SH-SY5Y (cell line): ENCODE data around the gene OR2V2.

ENCODE experiments used
- GATA2 ChIP-seq: IDR thresholded peaks from 2 replicates; pipeline ENCODE4 v1.6.1; 2011; ENCODE audit warnings: mild to moderate bottlenecking, low read depth, low read length
- GATA3 ChIP-seq: IDR thresholded peaks from 2 replicates; pipeline ENCODE4 v1.6.1; 2011; ENCODE audit warnings: low read depth, mild to moderate bottlenecking, low read length, moderate library complexity

DNA sequence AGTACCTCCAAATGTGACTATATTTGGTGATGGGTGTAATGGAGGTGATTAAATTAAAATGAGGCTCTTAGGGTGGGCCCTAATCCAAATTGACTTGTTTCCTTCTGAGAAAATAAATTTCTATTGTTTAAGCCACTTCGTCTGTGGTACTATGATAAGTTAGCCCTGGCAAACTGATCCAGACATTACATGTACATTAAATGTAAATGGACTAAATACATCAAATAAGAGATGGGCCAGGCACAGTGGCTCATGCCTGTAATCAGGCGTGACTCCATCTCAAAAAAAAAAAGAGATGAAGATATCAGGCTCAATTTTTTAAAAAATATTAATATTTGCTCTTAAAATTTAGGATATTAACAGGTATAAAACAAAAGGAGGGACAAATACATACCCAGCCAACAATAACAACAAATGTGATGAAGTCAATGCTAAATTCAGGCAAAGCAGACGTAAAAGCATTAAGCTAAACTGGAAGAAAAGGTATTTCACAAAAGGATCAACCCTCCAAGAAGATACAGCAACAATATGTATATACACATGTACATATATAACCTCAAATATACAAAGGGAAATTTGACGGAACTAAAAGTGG lies 10.9 kb upstream of the OR2V2 start:
- TF ChIP-seq GATA2 (no peak), GATA3 (no peak)
